ENCODE measurements around the gene TNNC1. TPM values are rescaled to one million over a fixed set of nuclear protein-coding genes. Genes with fewer than 3 reads are reported as not detected.

Gene TNNC1
- total and polyA plus RNA-seq, 2 of the 13 experiments (the other 11 are each of a cell fraction or from before 2014, with no cell fraction given), result 11.8 to 36.4 TPM

GRCh38 chr3:52444860-52445793 lies 8.7 kb downstream of the TNNC1 start, which contains the start of gene SEMA3G (continued):
- TF ChIP-seq HMG20A (CRISPR knock-in tag; IDR thresholded peaks at IDR 0.05; ENCODE audit: borderline replicate concordance) (no peak), ZNF432 (CRISPR knock-in tag; IDR thresholded peaks at IDR 0.05; ENCODE audit: borderline replicate concordance) (no peak), HDAC6 (IDR thresholded peaks at IDR 0.05; ENCODE audit: low read depth, low read length) (no peak), DR1 (CRISPR knock-in tag; IDR thresholded peaks at IDR 0.05) (peak; percentile 97), FLYWCH1 (CRISPR knock-in tag; IDR thresholded peaks at IDR 0.05) (no peak), CREB1 (IDR thresholded peaks at IDR 0.05) (no peak), CREB1 (CRISPR knock-in tag; IDR thresholded peaks at IDR 0.05) (no peak), ZNF337 (CRISPR knock-in tag; IDR thresholded peaks at IDR 0.05; ENCODE audit: borderline replicate concordance, low read depth) (no peak), HDAC1 (CRISPR knock-in tag; IDR thresholded peaks at IDR 0.05) (peak; percentile 52; the same call in 1 of the 2 replicates), IRX3 (CRISPR knock-in tag; IDR thresholded peaks at IDR 0.05; ENCODE audit: borderline replicate concordance, low read depth) (no peak), ZSCAN29 (CRISPR knock-in tag; conservative IDR thresholded peaks at IDR 0.05) (no peak), ZNF33A (CRISPR knock-in tag; IDR thresholded peaks at IDR 0.05; ENCODE audit: borderline replicate concordance) (no peak), ERF (CRISPR knock-in tag; IDR thresholded peaks at IDR 0.05) (peak; percentile 75), ZNF639 (CRISPR knock-in tag; conservative IDR thresholded peaks at IDR 0.05) (no peak), ZNF589 (CRISPR knock-in tag; conservative IDR thresholded peaks at IDR 0.05) (no peak), MYC (CRISPR knock-in tag; IDR thresholded peaks at IDR 0.05; ENCODE audit: borderline replicate concordance) (no peak), ZHX1 (CRISPR knock-in tag; IDR thresholded peaks at IDR 0.05; ENCODE audit: low read depth) (no peak), MAFK (conservative IDR thresholded peaks at IDR 0.05 in 1 of 2, IDR thresholded peaks at IDR 0.05 in 1 of 2; ENCODE audit: low read length in 2 of 2) (no peak), NR2C2 (CRISPR knock-in tag; IDR thresholded peaks at IDR 0.05; ENCODE audit: borderline replicate concordance) (peak; percentile 94), SRY (CRISPR knock-in tag; IDR thresholded peaks at IDR 0.05) (no peak)
- TF ChIP-seq, protein P1, sequence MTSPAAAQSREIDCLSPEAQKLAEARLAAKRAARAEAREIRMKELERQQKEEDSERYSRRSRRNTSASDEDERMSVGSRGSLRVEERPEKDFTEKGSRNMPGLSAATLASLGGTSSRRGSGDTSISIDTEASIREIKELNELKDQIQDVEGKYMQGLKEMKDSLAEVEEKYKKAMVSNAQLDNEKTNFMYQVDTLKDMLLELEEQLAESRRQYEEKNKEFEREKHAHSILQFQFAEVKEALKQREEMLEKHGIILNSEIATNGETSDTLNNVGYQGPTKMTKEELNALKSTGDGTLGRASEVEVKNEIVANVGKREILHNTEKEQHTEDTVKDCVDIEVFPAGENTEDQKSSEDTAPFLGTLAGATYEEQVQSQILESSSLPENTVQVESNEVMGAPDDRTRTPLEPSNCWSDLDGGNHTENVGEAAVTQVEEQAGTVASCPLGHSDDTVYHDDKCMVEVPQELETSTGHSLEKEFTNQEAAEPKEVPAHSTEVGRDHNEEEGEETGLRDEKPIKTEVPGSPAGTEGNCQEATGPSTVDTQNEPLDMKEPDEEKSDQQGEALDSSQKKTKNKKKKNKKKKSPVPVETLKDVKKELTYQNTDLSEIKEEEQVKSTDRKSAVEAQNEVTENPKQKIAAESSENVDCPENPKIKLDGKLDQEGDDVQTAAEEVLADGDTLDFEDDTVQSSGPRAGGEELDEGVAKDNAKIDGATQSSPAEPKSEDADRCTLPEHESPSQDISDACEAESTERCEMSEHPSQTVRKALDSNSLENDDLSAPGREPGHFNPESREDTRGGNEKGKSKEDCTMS (CRISPR knock-in tag; conservative IDR thresholded peaks at IDR 0.05), result no peak

Data from HepG2 (cell line).